HG03139 (cell line): Measurements from ENCODE around the gene PRKG1.
"Not testable (repeated sequence)": the region's sequence is repeated elsewhere in the genome, so short reads cannot be mapped to it uniquely, and the experiment has no call there.

Experiments
- ATAC-seq: cut with Tn5 transposase; IDR thresholded peaks from one replicate; pipeline ENCODE4 v1.9.1; 2021; ENCODE audit not compliant: unreplicated experiment

PRKG1 gene

GRCh38 chr10:51371743-51372142 lies 297.5 kb downstream of the PRKG1 start:
- ATAC-seq, result no peak

DNA sequence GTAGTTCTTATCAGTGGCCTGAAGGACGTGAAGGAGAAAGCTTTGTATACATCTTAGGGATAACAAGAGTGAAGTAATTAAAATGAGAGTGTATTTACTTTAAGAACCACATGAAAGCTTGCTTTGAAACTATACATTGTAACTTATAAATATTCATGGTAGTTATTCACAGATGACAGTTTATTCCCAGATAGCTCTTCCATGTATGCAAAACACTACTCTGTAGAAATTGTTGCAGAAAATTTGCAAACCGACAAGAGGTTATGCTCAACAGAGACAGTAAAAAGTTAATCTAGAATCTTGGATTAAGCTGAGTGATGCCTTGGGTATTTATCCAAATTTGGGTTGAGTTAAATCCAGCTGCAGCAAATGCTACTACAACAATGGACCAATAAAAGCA lies 301.5 kb downstream of the PRKG1 start:
- no peak for ATAC-seq

GRCh38 chr10:51377070-51377931 lies 303.0 kb downstream of the PRKG1 start:
- ATAC-seq, result no peak

GRCh38 chr10:51377932-51378599 lies 303.8 kb downstream of the PRKG1 start:
- no peak for ATAC-seq

- no peak for ATAC-seq
Measured at GRCh38 chr10:51382181-51382580, 307.9 kb downstream of the PRKG1 start.

GRCh38 chr10:51384971-51385370 lies 310.7 kb downstream of the PRKG1 start:
- no peak for ATAC-seq

- no peak for ATAC-seq
Measured at GRCh38 chr10:51386248-51386885, 312.1 kb downstream of the PRKG1 start.

DNA sequence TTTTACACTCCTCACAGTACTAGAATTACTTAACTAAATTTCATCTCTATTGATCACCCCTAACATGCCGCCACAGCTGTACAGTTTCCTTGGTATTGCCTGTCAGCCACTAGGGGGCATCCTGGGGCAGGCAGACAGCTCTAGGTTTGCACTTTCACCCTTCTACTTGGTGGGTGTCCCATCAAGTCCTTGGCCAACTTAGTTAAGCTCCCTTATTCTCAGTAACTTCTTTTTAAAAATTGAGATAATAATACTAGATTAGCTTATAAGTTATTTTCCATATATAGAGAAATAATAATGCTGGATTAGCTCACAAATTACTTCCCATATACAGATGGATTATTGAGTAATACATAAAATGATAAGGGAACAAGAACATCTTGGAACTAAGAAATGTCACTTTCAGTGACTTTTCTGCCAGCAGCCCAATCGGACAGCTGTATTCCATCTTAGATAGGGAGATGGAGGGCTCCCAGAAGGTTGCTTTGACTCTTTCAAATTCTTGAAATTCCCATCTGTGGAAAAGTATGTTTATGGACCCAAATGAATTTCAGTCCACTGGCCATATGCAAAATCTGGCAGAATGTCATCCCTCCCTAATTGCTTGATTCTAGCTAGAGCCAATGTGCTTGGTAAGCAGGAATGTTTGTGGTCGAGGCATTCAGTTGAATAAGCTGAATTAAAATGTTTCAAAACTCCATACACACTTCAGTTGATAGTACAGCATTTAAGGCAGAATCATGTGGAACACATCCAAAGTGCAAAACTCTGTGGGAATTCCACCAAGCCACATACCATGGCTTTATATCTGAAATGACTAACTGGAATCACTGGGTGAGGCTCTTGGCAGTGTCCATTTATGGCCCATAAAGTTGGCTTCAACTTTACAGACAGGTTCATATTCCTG lies 315.4 kb downstream of the PRKG1 start:
- peak; percentile 79 for ATAC-seq

DNA sequence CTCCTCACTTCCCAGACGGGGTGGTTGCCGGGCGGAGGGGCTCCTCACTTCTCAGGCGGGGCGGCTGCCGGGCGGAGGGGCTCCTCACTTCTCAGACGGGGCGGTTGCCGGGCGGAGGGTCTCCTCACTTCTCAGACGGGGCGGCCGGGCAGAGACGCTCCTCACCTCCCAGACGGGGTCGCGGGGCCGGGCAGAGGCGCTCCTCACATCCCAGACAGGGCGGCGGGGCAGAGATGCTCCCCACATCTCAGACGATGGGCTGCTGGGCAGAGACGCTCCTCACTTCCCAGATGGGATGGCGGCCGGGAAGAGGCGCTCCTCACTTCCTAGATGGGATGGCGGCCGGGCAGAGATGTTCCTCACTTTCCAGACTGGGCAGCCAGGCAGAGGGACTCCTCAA lies 318.7 kb downstream of the PRKG1 start:
- not testable (repeated sequence) for ATAC-seq

DNA sequence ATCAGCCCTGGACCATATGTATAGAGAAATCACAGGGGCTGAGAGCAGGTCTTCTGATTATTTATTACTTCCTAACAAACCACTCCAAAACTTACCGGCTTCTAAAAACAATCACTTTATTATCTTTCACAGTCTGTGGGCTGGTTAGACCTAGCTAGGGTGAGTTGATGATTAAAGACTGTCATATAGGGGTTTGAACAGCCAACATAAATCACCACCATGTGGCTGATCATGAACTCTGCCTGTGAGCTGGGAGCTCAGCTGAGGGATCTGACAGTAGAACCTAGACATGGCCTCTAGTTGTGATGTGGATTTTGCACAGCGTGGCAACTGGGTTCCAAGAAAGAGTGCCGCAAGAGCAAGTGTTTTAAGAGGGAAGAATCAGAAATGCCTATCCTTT lies 319.8 kb downstream of the PRKG1 start:
- no peak for ATAC-seq

DNA sequence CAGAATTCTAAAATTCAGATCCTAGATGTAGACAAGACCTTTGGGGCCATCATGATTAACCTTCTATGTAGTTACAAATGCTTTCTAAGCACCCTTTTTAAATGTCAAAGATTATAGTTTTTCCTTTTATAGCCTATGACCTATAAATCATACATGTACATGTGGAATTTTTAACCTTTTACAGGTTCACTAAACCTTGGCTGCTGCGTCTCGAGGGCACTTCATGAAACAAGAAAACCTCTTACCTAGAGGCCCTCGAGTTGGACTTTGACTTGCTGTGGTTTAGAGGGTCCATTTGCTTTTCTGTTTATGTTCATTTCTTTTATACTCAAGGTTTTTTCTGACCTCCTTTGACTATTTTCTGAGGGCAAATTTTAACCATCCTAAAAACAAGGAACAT lies 323.0 kb downstream of the PRKG1 start:
- no peak for ATAC-seq

GRCh38 chr10:51397695-51398094 lies 323.4 kb downstream of the PRKG1 start:
- ATAC-seq, result no peak

GRCh38 chr10:51399840-51400239 lies 325.6 kb downstream of the PRKG1 start:
- ATAC-seq, result no peak

GRCh38 chr10:51400392-51401096 lies 326.3 kb downstream of the PRKG1 start:
- ATAC-seq, result no peak

GRCh38 chr10:51403521-51403920 lies 329.2 kb downstream of the PRKG1 start:
- no peak for ATAC-seq

- ATAC-seq, result no peak
Measured at GRCh38 chr10:51405580-51406351, 331.5 kb downstream of the PRKG1 start.

DNA sequence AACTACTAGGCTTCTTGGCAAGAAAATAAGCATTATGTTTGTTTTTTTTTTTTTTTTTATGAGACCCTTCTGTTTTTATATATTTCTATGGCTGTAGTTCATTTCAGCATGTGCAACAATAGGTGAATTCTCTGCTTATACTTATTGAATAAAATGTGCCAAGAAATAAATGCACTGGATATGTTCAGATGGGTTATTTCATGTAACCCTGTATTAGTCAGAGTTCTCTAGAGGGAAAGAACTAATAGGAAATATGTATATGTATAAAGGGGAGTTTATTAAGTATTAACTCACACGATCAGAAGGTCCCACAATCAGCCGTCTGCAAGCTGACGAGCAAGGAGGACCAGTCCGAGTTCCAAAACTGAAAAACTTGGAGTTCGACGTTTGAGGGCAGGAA lies 332.3 kb downstream of the PRKG1 start:
- no peak for ATAC-seq

- no peak for ATAC-seq
Measured at GRCh38 chr10:51416494-51416893, 342.2 kb downstream of the PRKG1 start.
